Tibial nerve (tissue), 4 donors: ENCODE results near the gene SPINK9. TPM values are rescaled to one million over a fixed set of nuclear protein-coding genes. Genes with fewer than 3 reads are reported as not detected.

Source experiments
- DNase-seq, 2 donors: peaks; one replicate each; pipeline ENCODE4 v3.0.0-alpha.2; 2019; ENCODE audit warnings: low spot score in 2 of 2
- H3K27ac ChIP-seq, 4 donors: fragments of 200-600 bp; sonication (generic) in 3 of 4; one replicate each; pipeline ENCODE4 v1.5.1; 2017 to 2019; ENCODE audit warnings: mild to moderate bottlenecking in 1 of 4
- H3K27me3 ChIP-seq, 2 donors: fragments of 200-600 bp; sonication (generic) in 1 of 2; one replicate each; pipeline versions ENCODE4 v1.5.1 to v1.6.0; 2017 to 2019
- H3K36me3 ChIP-seq, 3 donors: fragments of 200-600 bp; sonication (generic); one replicate each; pipeline ENCODE4 v1.5.1; 2018 to 2019
- H3K4me1 ChIP-seq, 4 donors: fragments of 200-600 bp; sonication (generic) in 3 of 4; one replicate each; pipeline ENCODE4 v1.5.1; 2017 to 2019
- H3K4me3 ChIP-seq, 4 donors: fragments of 200-600 bp; sonication (generic) in 3 of 4; one replicate each; pipeline ENCODE4 v1.5.1; 2017 to 2019; ENCODE audit warnings: mild to moderate bottlenecking in 1 of 4, moderate library complexity in 1 of 4
- H3K9me3 ChIP-seq, 4 donors: fragments of 200-600 bp; sonication (generic) in 3 of 4; one replicate each; pipeline ENCODE4 v1.5.1; 2017 to 2019
- EP300 ChIP-seq, 2 donors: sonication (generic); formaldehyde crosslinking; IDR thresholded peaks; one replicate each; pipeline ENCODE4 v1.6.1; 2017; ENCODE audit warnings: antibody characterized with exemption in 2 of 2, mild to moderate bottlenecking in 1 of 2
- POLR2A ChIP-seq, 2 donors: fragments of 450-650 bp; IDR thresholded peaks; one replicate each; pipeline ENCODE4 v1.6.1; 2017; ENCODE audit warnings: antibody characterized with exemption in 2 of 2, mild to moderate bottlenecking in 2 of 2, moderate library complexity in 2 of 2
- WGBS, 2 donors: methylation state at CpG; one replicate each; pipeline ENCODE4 v1.1.5; 2018; 5-methylcytosine and 5-hydroxymethylcytosine counted together
- total RNA-seq, 4 donors: library from RNA; depleted of rRNA; stranded (reverse); fragments of >200 nt; gene quantifications; one replicate each; pipeline ENCODE4 v1.1.0, GENCODE V29; 2016
- TF ChIP-seq, protein P1 (sequence below), 5 experiments: fragments of 200-600 bp in 3 of 5; fragments of 450-650 bp in 2 of 5; sonication (generic) in 3 of 5; IDR thresholded peaks; one replicate each; pipeline ENCODE4 v1.5.1; 2016 to 2019; ENCODE audit warnings: antibody characterized with exemption in 5 of 5, mild to moderate bottlenecking in 3 of 5, moderate library complexity in 2 of 5

SPINK9 gene
- total RNA-seq, 4 donors from 2014 or later: not detected

GRCh38 chr5:148378670-148379069 is 43.3 kb downstream of the SPINK9 start:
- no peak overlapping the region for H3K27ac ChIP-seq
- peaks cover 0 to 9% (median 0%) of the 10 kb centered on the region in 4 donors for H3K4me1 ChIP-seq
- no peaks in the 10 kb centered on the region for H3K27me3 ChIP-seq
- no peak for DNase-seq
- WGBS, 2 donors: 91 to 95% methylated on average over 3 of the region's 3 CpGs
- H3K4me3 ChIP-seq: no peak overlapping the region
- H3K36me3 ChIP-seq: peaks cover 0 to 11% (median 0%) of the 10 kb centered on the region in 3 donors
- TF ChIP-seq EP300 (IDR thresholded peaks at IDR 0.05) (no peak), POLR2A (IDR thresholded peaks at IDR 0.05) (no peak)
- TF ChIP-seq, protein P1, sequence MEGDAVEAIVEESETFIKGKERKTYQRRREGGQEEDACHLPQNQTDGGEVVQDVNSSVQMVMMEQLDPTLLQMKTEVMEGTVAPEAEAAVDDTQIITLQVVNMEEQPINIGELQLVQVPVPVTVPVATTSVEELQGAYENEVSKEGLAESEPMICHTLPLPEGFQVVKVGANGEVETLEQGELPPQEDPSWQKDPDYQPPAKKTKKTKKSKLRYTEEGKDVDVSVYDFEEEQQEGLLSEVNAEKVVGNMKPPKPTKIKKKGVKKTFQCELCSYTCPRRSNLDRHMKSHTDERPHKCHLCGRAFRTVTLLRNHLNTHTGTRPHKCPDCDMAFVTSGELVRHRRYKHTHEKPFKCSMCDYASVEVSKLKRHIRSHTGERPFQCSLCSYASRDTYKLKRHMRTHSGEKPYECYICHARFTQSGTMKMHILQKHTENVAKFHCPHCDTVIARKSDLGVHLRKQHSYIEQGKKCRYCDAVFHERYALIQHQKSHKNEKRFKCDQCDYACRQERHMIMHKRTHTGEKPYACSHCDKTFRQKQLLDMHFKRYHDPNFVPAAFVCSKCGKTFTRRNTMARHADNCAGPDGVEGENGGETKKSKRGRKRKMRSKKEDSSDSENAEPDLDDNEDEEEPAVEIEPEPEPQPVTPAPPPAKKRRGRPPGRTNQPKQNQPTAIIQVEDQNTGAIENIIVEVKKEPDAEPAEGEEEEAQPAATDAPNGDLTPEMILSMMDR (IDR thresholded peaks at IDR 0.05): no peak
- no peaks in the 10 kb centered on the region for H3K9me3 ChIP-seq

GRCh38 chr5:148379340-148379739 is 44.0 kb downstream of the SPINK9 start:
- no peak for DNase-seq
- H3K36me3 ChIP-seq: peaks cover 0 to 11% (median 0%) of the 10 kb centered on the region in 3 donors
- H3K4me1 ChIP-seq: peaks cover 0 to 9% (median 2%) of the 10 kb centered on the region in 4 donors
- TF ChIP-seq POLR2A (IDR thresholded peaks at IDR 0.05): no peak
- TF ChIP-seq, protein P1 (IDR thresholded peaks at IDR 0.05): no peak
- no peak for TF ChIP-seq EP300 (IDR thresholded peaks at IDR 0.05)
- H3K27ac ChIP-seq: no peak overlapping the region
- H3K9me3 ChIP-seq: no peaks in the 10 kb centered on the region
- no peak overlapping the region for H3K4me3 ChIP-seq
- H3K27me3 ChIP-seq: no peaks in the 10 kb centered on the region

DNA sequence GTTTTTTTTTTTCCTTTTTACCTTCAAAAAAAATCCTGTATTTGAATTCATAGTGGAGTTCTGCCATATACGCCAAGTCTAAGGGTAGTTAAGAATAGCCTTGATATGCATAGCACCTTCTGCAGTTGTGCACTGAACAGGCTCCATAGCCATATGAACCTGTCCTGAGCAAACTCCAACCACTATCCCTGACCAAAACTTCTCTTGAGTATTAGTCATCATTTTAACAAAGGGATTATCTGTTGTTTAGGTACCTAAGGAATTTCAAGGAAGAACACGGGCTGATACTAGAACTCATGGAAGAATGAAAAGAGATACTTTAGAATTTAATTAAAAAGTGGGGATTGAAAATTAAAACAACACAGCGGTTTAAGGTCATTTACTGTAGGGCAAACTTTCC is 46.5 kb downstream of the SPINK9 start:
- 93 to 96% methylated on average over 3 of the region's 3 CpGs for WGBS, 2 donors
- Histone ChIP-seq H3K9me3 (no peaks in the 10 kb centered on the region), H3K4me1 (peaks cover 0 to 34% (median 19%) of the 10 kb centered on the region in 4 donors), H3K4me3 (no peak overlapping the region), H3K27me3 (no peaks in the 10 kb centered on the region), H3K36me3 (peaks cover 0 to 11% (median 0%) of the 10 kb centered on the region in 3 donors), H3K27ac (no peak overlapping the region)
- TF ChIP-seq, protein P1 (IDR thresholded peaks at IDR 0.05): no peak
- TF ChIP-seq POLR2A (IDR thresholded peaks at IDR 0.05) (no peak), EP300 (IDR thresholded peaks at IDR 0.05) (no peak)
- no peak for DNase-seq

DNA sequence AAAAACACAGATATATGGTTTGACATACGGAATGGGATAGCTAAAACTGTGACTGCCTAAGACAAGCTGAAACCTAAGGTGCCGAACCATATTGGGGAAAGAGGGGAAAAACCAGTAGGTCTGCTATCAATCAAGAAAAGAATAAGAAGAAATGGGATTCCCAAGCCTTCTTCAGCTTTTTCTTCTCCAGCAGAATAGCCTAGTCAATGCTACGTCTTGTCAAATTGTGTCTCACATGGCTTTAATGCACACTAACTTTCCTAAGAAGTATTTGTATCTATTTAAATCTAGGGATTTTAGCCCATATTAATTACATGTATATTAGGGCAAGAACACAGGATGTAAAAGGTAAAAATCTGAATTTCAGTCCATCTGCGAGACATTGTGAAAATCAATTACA is 47.6 kb downstream of the SPINK9 start:
- Histone ChIP-seq H3K27ac (peak overlapping the region; percentile 61 to 95 (median 94)), H3K4me1 (peaks cover 0 to 44% (median 19%) of the 10 kb centered on the region in 4 donors), H3K36me3 (peaks cover 0 to 9% (median 0%) of the 10 kb centered on the region in 3 donors), H3K9me3 (no peaks in the 10 kb centered on the region), H3K27me3 (no peaks in the 10 kb centered on the region), H3K4me3 (peak overlapping the region; percentile 75 to 94 (median 88))
- no peak for DNase-seq
- WGBS, 2 donors: 32 to 36% methylated on average over 4 of the region's 4 CpGs
- TF ChIP-seq, protein P1 (IDR thresholded peaks at IDR 0.05): no peak
- TF ChIP-seq POLR2A (IDR thresholded peaks at IDR 0.05): no peak
- no peak for TF ChIP-seq EP300 (IDR thresholded peaks at IDR 0.05)

GRCh38 chr5:148383564-148384379 is 48.4 kb downstream of the SPINK9 start, which contains the start of gene FBXO38:
Gene FBXO38 (plus strand): TSS chr5:148383958. CDS start chr5:148394777, 10,819 bp downstream.
- Histone ChIP-seq H3K27me3 (no peaks in the 10 kb centered on the region), H3K27ac (peak within 1 kb of the TSS; percentile 61 to 95 (median 94)), H3K4me3 (peak within 1 kb of the TSS; percentile 75 to 94 (median 88)), H3K4me1 (peaks cover 0 to 52% (median 19%) of the 10 kb centered on the region in 4 donors), H3K9me3 (no peaks in the 10 kb centered on the region), H3K36me3 (peaks cover 0 to under 1% (median 0%) of the 10 kb centered on the region in 3 donors)
- peak; percentile 91 to 94 for DNase-seq
- 0 to 1% methylated on average over 26 to 31 of the region's 45 CpGs for WGBS, 2 donors
- TF ChIP-seq POLR2A (IDR thresholded peaks at IDR 0.05) (peak; percentile 57 to 80), EP300 (IDR thresholded peaks at IDR 0.05) (peak; percentile 17 to 99)
- TF ChIP-seq, protein P1 (IDR thresholded peaks at IDR 0.05): peak in 3 of 5 experiments; percentile 9 to 30 (median 21)
